ENCODE measurements around the gene RHOD. TPM values are rescaled to one million over a fixed set of nuclear protein-coding genes. Genes with fewer than 3 reads are reported as not detected.

Gene RHOD
- total RNA-seq, 1 donor from 2014 or later = 21.2 TPM

GRCh38 chr11:67033661-67034166, 22.9 kb upstream of the RHOD start:
- no peak for TF ChIP-seq CTCF (conservative IDR thresholded peaks at IDR 0.05)
- Mint-ChIP-seq H3K4me3 (no peak overlapping the region), H3K27ac (no peak overlapping the region), H3K36me3 (no peaks in the 10 kb centered on the region), H3K4me1 (ENCODE audit: unreplicated experiment) (peaks cover 11% of the 10 kb centered on the region), H3K9me3 (no peaks in the 10 kb centered on the region), H3K27me3 (peaks cover 9% of the 10 kb centered on the region)
- no peak for DNase-seq (ENCODE audit: extremely low spot score, unreplicated experiment)

- H3K9me3 Mint-ChIP-seq = no peaks in the 10 kb centered on the region
- H3K4me1 Mint-ChIP-seq (ENCODE audit: unreplicated experiment) = peaks cover 11% of the 10 kb centered on the region
- H3K36me3 Mint-ChIP-seq = no peaks in the 10 kb centered on the region
- H3K27ac Mint-ChIP-seq = no peak overlapping the region
- TF ChIP-seq CTCF (conservative IDR thresholded peaks at IDR 0.05) = no peak
- peaks cover 9% of the 10 kb centered on the region for H3K27me3 Mint-ChIP-seq
- H3K4me3 Mint-ChIP-seq = no peak overlapping the region
- no peak for DNase-seq (ENCODE audit: extremely low spot score, unreplicated experiment)
Observed at GRCh38 chr11:67034350-67034749, 22.3 kb upstream of the RHOD start.

- DNase-seq (ENCODE audit: extremely low spot score, unreplicated experiment) = no peak
- no peak overlapping the region for H3K4me3 Mint-ChIP-seq
- no peak overlapping the region for H3K27ac Mint-ChIP-seq
- no peaks in the 10 kb centered on the region for H3K4me1 Mint-ChIP-seq (ENCODE audit: unreplicated experiment)
- TF ChIP-seq CTCF (conservative IDR thresholded peaks at IDR 0.05) = no peak
- no peaks in the 10 kb centered on the region for H3K36me3 Mint-ChIP-seq
- H3K9me3 Mint-ChIP-seq = no peaks in the 10 kb centered on the region
- H3K27me3 Mint-ChIP-seq = no peaks in the 10 kb centered on the region
Observed at GRCh38 chr11:67040147-67040546, 16.5 kb upstream of the RHOD start.

- Mint-ChIP-seq H3K9me3 (no peaks in the 10 kb centered on the region), H3K27ac (no peak overlapping the region), H3K27me3 (no peaks in the 10 kb centered on the region), H3K4me3 (no peak overlapping the region), H3K36me3 (no peaks in the 10 kb centered on the region), H3K4me1 (ENCODE audit: unreplicated experiment) (no peaks in the 10 kb centered on the region)
- no peak for TF ChIP-seq CTCF (conservative IDR thresholded peaks at IDR 0.05)
- no peak for DNase-seq (ENCODE audit: extremely low spot score, unreplicated experiment)
Observed at GRCh38 chr11:67041602-67042001, 15.0 kb upstream of the RHOD start.

- Mint-ChIP-seq H3K27ac (no peak overlapping the region), H3K27me3 (no peaks in the 10 kb centered on the region), H3K4me3 (no peak overlapping the region), H3K4me1 (ENCODE audit: unreplicated experiment) (no peaks in the 10 kb centered on the region), H3K9me3 (no peaks in the 10 kb centered on the region), H3K36me3 (no peaks in the 10 kb centered on the region)
- TF ChIP-seq CTCF (conservative IDR thresholded peaks at IDR 0.05) = no peak
- DNase-seq (ENCODE audit: extremely low spot score, unreplicated experiment) = no peak
Observed at GRCh38 chr11:67043572-67044349, 12.9 kb upstream of the RHOD start.
